Glutamatergic neuron (in vitro differentiated cells): ENCODE results near the gene FMN1. TPM values are rescaled to one million over a fixed set of nuclear protein-coding genes. Genes with fewer than 3 reads are reported as not detected.

ENCODE experiments used
- DNase-seq: peaks from one replicate; pipeline ENCODE4 v3.0.0; 2022
- H3K27ac Mint-ChIP-seq: one replicate; pipeline ENCODE4 v1.8.0; 2020; ENCODE audit warnings: mild to moderate bottlenecking, mixed read lengths, inconsistent platforms; ENCODE audit not compliant: unreplicated experiment
- H3K27me3 Mint-ChIP-seq: one replicate; pipeline ENCODE4 v1.8.0; 2020; ENCODE audit warnings: mild to moderate bottlenecking, moderate library complexity, mixed read lengths, inconsistent platforms; ENCODE audit not compliant: unreplicated experiment
- H3K36me3 Mint-ChIP-seq: one replicate; pipeline ENCODE4 v1.8.0; 2020; ENCODE audit warnings: mild to moderate bottlenecking, mixed read lengths, inconsistent platforms; ENCODE audit not compliant: unreplicated experiment
- H3K4me1 Mint-ChIP-seq: one replicate; pipeline ENCODE4 v1.8.0; 2020; ENCODE audit warnings: mild to moderate bottlenecking, low read depth, mixed read lengths, inconsistent platforms; ENCODE audit not compliant: unreplicated experiment
- H3K4me3 Mint-ChIP-seq: one replicate; pipeline ENCODE4 v1.8.0; 2020; ENCODE audit warnings: mild to moderate bottlenecking, mixed read lengths, inconsistent platforms; ENCODE audit not compliant: unreplicated experiment
- H3K9me3 Mint-ChIP-seq: one replicate; pipeline ENCODE4 v1.8.0; 2020; ENCODE audit warnings: mild to moderate bottlenecking, moderate library complexity, mixed read lengths, inconsistent platforms; ENCODE audit not compliant: unreplicated experiment
- total RNA-seq: library from RNA; stranded (reverse); fragmentation: NEBNext Ultra II Directional; extraction: Animal tissue kit (Norgen Biotek cat#: 25700); gene quantifications from one replicate; pipeline ENCODE4 v1.2.1, GENCODE V29; 2021; ENCODE audit not compliant: unreplicated experiment
- TF ChIP-seq, protein P1 (sequence below): fragments of 200-600 bp; sonication (generic); IDR thresholded peaks from one replicate; pipeline ENCODE4 v1.5.0; 2021; ENCODE audit not compliant: partially characterized antibody, unreplicated experiment

The FMN1 gene
- total RNA-seq, 1 donor from 2014 or later, result 1.1 TPM

DNA sequence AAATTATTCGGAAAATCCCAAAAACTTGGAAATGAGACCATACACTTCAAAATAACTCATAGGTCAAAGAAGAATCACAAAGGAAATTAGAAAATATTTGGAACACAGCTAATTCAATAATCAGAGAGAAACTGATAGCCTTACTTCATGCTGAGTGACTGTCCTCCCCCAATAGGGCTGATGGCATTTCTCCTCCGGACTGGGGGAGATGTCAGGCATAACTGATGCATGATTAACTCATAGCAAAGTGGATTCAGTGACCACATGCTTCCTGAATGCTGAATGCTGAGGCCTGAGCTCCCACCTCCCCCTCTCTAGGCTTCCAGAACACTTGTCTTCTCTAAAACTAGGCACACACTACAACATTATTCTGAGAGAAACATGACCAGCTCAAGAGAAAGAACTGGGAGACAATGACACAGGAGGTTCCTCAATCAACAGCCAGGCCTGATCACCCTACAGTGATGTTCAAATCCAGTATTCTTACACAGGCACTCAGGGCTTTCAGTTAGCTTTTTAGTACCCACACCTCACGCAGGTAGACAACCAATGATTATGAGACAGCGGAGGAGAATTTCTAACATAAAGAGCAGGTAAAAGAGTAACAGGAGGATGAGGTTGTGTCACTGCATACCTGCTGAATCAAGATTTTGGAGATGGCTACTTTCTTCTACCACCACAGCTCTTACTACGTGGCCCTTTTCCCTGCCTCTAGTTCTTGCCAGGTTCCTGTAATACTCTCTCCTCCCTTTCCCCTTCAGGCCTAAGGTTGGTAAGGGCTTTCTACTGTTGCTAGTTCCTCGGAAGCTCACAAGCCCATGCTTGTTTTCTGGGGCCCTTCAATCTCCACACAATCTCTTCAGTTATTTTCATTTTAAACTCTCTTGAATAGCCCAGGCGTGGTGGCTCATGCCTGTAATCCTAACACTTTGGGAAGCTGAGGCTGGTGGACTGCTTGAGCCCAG is 96.1 kb downstream of the FMN1 start:
- TF ChIP-seq, protein P1, sequence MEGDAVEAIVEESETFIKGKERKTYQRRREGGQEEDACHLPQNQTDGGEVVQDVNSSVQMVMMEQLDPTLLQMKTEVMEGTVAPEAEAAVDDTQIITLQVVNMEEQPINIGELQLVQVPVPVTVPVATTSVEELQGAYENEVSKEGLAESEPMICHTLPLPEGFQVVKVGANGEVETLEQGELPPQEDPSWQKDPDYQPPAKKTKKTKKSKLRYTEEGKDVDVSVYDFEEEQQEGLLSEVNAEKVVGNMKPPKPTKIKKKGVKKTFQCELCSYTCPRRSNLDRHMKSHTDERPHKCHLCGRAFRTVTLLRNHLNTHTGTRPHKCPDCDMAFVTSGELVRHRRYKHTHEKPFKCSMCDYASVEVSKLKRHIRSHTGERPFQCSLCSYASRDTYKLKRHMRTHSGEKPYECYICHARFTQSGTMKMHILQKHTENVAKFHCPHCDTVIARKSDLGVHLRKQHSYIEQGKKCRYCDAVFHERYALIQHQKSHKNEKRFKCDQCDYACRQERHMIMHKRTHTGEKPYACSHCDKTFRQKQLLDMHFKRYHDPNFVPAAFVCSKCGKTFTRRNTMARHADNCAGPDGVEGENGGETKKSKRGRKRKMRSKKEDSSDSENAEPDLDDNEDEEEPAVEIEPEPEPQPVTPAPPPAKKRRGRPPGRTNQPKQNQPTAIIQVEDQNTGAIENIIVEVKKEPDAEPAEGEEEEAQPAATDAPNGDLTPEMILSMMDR, result no peak
- Mint-ChIP-seq H3K4me3 (no peak overlapping the region), H3K9me3 (no peaks in the 10 kb centered on the region), H3K27me3 (no peaks in the 10 kb centered on the region), H3K27ac (no peak overlapping the region), H3K36me3 (no peaks in the 10 kb centered on the region), H3K4me1 (peaks cover 6% of the 10 kb centered on the region)
- DNase-seq, result no peak

DNA sequence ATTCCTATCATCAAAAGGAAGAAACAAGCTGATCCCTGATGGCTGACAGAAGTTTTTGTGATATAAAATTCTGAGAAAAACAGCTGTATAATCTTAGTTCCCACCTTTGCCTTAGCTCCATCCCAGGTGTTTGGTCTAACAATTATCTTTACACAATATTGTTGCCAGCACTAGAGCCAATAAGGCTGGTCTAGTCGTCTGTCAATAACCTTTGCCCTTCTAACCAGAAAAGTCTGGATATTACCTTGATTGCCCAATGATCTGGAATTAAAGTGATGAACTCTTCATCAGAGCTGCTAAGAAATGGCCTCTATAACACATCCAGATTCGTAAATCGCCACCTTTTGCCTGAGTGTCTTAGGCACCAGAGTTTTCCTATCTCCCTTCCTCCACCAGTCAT is 98.4 kb downstream of the FMN1 start:
- H3K36me3 Mint-ChIP-seq, result no peaks in the 10 kb centered on the region
- TF ChIP-seq, protein P1, result no peak
- no peaks in the 10 kb centered on the region for H3K27me3 Mint-ChIP-seq
- H3K9me3 Mint-ChIP-seq, result no peaks in the 10 kb centered on the region
- H3K27ac Mint-ChIP-seq, result no peak overlapping the region
- H3K4me3 Mint-ChIP-seq, result no peak overlapping the region
- peaks cover 14% of the 10 kb centered on the region for H3K4me1 Mint-ChIP-seq
- DNase-seq, result no peak

DNA sequence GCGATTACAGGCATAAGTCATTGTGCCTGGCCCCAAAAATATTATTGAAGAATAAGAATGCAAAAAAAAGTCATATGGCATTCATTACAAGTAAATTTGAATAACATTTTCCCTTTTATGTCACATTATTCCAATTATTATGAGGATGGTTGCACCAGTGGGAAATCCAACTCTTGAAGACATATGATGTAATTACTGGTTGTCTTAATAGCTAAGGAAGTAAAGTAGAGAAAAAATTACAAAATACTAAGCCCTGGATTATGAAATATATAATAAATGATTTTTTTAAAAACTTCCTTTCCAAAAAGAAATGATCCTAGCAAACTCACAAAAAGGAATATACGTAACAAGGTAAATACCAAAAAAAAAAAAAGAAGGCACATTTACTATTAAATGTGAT is 98.9 kb downstream of the FMN1 start:
- Mint-ChIP-seq H3K27me3 (no peaks in the 10 kb centered on the region), H3K9me3 (no peaks in the 10 kb centered on the region), H3K4me3 (no peak overlapping the region), H3K36me3 (no peaks in the 10 kb centered on the region), H3K27ac (no peak overlapping the region), H3K4me1 (peaks cover 14% of the 10 kb centered on the region)
- TF ChIP-seq, protein P1, result no peak
- no peak for DNase-seq

DNA sequence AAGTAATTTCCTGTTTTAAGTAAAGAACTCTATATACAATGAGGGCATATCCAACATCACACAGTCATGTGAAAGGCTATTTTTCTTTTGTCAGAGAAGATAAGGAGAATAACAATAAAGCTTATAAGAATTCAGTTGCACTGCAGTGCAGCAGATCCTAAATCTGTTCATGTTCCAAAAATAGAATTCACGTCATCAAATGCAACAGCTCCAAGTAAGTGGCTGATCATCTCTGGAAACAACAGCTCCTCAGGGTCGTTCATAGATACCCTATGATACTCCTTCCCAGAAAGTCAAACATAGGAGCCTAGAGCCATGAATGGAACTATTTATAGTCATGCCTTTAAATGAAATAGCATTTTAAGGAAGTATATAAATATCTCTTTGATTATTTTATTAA is 100.2 kb downstream of the FMN1 start:
- Mint-ChIP-seq H3K36me3 (no peaks in the 10 kb centered on the region), H3K27me3 (no peaks in the 10 kb centered on the region), H3K4me1 (peaks cover 14% of the 10 kb centered on the region), H3K27ac (no peak overlapping the region), H3K9me3 (no peaks in the 10 kb centered on the region), H3K4me3 (no peak overlapping the region)
- TF ChIP-seq, protein P1, result no peak
- DNase-seq, result no peak

DNA sequence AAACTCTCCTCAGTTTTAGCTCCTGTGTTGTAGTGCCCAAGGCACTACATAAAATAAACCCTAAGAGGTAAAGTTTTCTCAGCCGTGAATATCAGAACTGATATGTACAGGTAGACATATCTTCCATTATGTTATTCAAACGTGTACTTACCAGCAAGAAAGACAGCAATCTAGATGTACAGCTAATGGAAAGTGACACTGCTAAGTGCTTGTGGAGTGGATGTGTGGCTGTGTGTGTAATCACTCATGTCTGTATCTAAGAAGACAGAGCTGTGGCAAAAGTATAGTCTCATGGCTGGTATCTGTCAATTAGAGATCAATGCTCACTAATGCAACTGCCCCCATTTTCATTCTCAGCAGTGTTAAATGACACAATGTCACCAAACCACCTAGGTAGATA is 101.3 kb downstream of the FMN1 start:
- Mint-ChIP-seq H3K9me3 (no peaks in the 10 kb centered on the region), H3K27ac (peak overlapping the region; percentile 5), H3K27me3 (no peaks in the 10 kb centered on the region), H3K36me3 (no peaks in the 10 kb centered on the region), H3K4me1 (peaks cover 14% of the 10 kb centered on the region), H3K4me3 (peak overlapping the region; percentile 39)
- TF ChIP-seq, protein P1, result no peak
- DNase-seq, result no peak
